OCI-LY3 (cell line): ENCODE results near the gene SPON2.

Experiments
- CTCF ChIP-seq: fragments of 200-600, 300-600 bp; sonication (generic); IDR thresholded peaks from 2 replicates; pipeline ENCODE4 v1.5.1; 2014; ENCODE audit warnings: antibody characterized with exemption, low read length, low read depth
- EZH2phosphoT487 ChIP-seq: fragments of 200-600 bp; shearing (Covaris generic); IDR thresholded peaks from 2 replicates; pipeline ENCODE4 v1.6.1; 2018; ENCODE audit warnings: antibody characterized with exemption, mixed run types, low read depth

DNA sequence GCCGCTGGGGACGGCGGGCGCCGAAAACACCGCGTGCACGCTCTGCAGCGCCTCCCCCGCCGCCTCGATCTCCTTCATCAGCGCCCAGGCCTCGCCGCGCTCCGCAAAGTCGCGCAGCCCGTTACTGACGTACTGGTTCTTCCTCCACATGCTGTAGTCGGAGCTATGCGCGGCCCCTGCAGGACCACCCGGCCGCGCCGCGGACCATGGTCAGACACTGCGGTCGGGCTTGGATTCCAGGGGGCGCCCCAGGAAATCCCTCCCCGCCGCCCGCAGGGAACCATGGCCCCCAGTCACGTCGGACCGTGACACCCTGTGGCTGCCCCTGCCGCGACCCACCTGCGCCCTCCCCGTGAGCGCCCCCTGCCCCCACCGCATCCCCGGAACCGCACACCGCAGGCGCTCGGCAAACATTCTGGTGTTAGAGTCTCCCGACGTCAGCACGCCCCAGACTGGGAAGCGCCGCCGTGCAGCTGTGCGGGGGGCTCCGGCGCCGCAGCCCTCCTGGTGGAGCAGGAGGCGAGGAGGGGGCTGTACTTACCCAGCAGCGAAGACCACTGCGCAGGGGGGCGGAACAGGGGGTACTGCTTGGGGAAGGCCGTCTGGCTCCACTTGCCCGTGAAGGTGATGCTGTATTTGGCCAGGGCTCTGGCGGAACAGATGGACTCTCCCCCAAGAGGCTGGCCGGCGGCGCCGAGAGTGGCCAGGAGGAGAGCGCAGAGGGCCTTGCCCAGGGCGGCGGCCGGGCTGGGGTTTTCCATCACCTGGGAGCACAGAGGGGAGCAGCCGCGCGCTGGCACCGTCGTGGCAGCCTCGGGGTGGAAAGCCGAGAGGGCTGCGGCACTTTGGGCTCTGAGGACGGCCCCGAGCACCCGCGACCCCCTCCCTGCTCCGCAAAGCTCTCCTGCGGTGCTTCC is 814 bp downstream of the SPON2 start:
- no peak for TF ChIP-seq CTCF
- TF ChIP-seq EZH2phosphoT487 = no peak
